IPS-18a (cell line): ENCODE data around the gene BEST1.
"Not testable (repeated sequence)": the region's sequence is repeated elsewhere in the genome, so short reads cannot be mapped to it uniquely, and the experiment has no call there.

ENCODE experiments used
- H3K27ac ChIP-seq: one replicate; pipeline ENCODE4 v1.5.1; 2013; ENCODE audit warnings: low read length
- H3K27me3 ChIP-seq: one replicate; pipeline ENCODE4 v1.6.1; 2013; ENCODE audit warnings: mild to moderate bottlenecking, low read length; ENCODE audit not compliant: control insufficient read depth, insufficient read depth
- H3K36me3 ChIP-seq: one replicate; pipeline ENCODE4 v1.6.1; 2013; ENCODE audit warnings: low read depth, low read length; ENCODE audit not compliant: control insufficient read depth
- H3K4me1 ChIP-seq: one replicate; pipeline ENCODE4 v1.6.1; 2013; ENCODE audit warnings: low read depth, low read length; ENCODE audit not compliant: control insufficient read depth
- H3K4me3 ChIP-seq: one replicate; pipeline ENCODE4 v1.5.1; 2013; ENCODE audit warnings: low read length
- H3K9ac ChIP-seq: one replicate; pipeline ENCODE4 v1.6.1; 2013; ENCODE audit warnings: mild to moderate bottlenecking, low read length, moderate library complexity
- H3K9me3 ChIP-seq: one replicate; pipeline ENCODE4 v1.6.1; 2013; ENCODE audit warnings: low read depth, low read length; ENCODE audit not compliant: control insufficient read depth

BEST1 gene

GRCh38 chr11:61961570-61962212 lies 11.5 kb downstream of the BEST1 start:
- Histone ChIP-seq H3K27ac (no peak overlapping the region), H3K36me3 (peaks cover 27% of the 10 kb centered on the region), H3K4me3 (no peak overlapping the region), H3K27me3 (no peaks in the 10 kb centered on the region), H3K4me1 (no peaks in the 10 kb centered on the region), H3K9me3 (no peaks in the 10 kb centered on the region), H3K9ac (no peak overlapping the region)

GRCh38 chr11:61962213-61963015 lies 12.3 kb downstream of the BEST1 start:
- no peaks in the 10 kb centered on the region for H3K4me1 ChIP-seq
- H3K27ac ChIP-seq = no peak overlapping the region
- H3K9me3 ChIP-seq = no peaks in the 10 kb centered on the region
- no peak overlapping the region for H3K4me3 ChIP-seq
- H3K27me3 ChIP-seq = no peaks in the 10 kb centered on the region
- H3K9ac ChIP-seq = no peak overlapping the region
- H3K36me3 ChIP-seq = peaks cover 27% of the 10 kb centered on the region

- H3K4me1 ChIP-seq = no peaks in the 10 kb centered on the region
- no peak overlapping the region for H3K9ac ChIP-seq
- H3K36me3 ChIP-seq = peaks cover 27% of the 10 kb centered on the region
- H3K27me3 ChIP-seq = no peaks in the 10 kb centered on the region
- no peaks in the 10 kb centered on the region for H3K9me3 ChIP-seq
- no peak overlapping the region for H3K4me3 ChIP-seq
- no peak overlapping the region for H3K27ac ChIP-seq
These were observed 12.8 kb downstream of the BEST1 start for GRCh38 chr11:61963016-61963281.

GRCh38 chr11:61963282-61964057 lies 13.3 kb downstream of the BEST1 start:
- H3K4me3 ChIP-seq = no peak overlapping the region
- no peak overlapping the region for H3K27ac ChIP-seq
- H3K9me3 ChIP-seq = no peaks in the 10 kb centered on the region
- H3K4me1 ChIP-seq = peaks cover 3% of the 10 kb centered on the region
- no peak overlapping the region for H3K9ac ChIP-seq
- H3K36me3 ChIP-seq = peaks cover 27% of the 10 kb centered on the region
- no peaks in the 10 kb centered on the region for H3K27me3 ChIP-seq

GRCh38 chr11:61964058-61964665 lies 14.0 kb downstream of the BEST1 start:
- Histone ChIP-seq H3K9ac (no peak overlapping the region), H3K36me3 (peaks cover 27% of the 10 kb centered on the region), H3K27me3 (no peaks in the 10 kb centered on the region), H3K9me3 (no peaks in the 10 kb centered on the region), H3K4me1 (peaks cover 7% of the 10 kb centered on the region), H3K27ac (no peak overlapping the region), H3K4me3 (no peak overlapping the region)

GRCh38 chr11:61964666-61965271 lies 14.6 kb downstream of the BEST1 start:
- not testable (repeated sequence) for H3K27ac ChIP-seq, H3K4me3 ChIP-seq, H3K27me3 ChIP-seq, H3K9me3 ChIP-seq, H3K9ac ChIP-seq, H3K4me1 ChIP-seq
- H3K36me3 ChIP-seq = peaks cover 27% of the 10 kb centered on the region

GRCh38 chr11:61966734-61967115 lies 16.6 kb downstream of the BEST1 start:
- Histone ChIP-seq H3K4me3 (peak overlapping the region; percentile 87), H3K27me3 (no peaks in the 10 kb centered on the region), H3K27ac (peak overlapping the region; percentile 31), H3K9ac (peak overlapping the region; percentile 86), H3K4me1 (peaks cover 17% of the 10 kb centered on the region), H3K36me3 (peaks cover 27% of the 10 kb centered on the region), H3K9me3 (no peaks in the 10 kb centered on the region)

GRCh38 chr11:61967116-61967923 lies 17.2 kb downstream of the BEST1 start, which contains the start of gene FTH1:
Gene FTH1, minus strand, starts transcription at chr11:61967634. Its CDS starts 209 bp downstream, at chr11:61967425.
- Histone ChIP-seq H3K9me3 (no peaks in the 10 kb centered on the region), H3K36me3 (peaks cover 27% of the 10 kb centered on the region), H3K4me3 (peak within 1 kb of the TSS; percentile 87), H3K27me3 (no peaks in the 10 kb centered on the region), H3K9ac (peak within 1 kb of the TSS; percentile 86), H3K4me1 (peaks cover 21% of the 10 kb centered on the region), H3K27ac (peak within 1 kb of the TSS; percentile 84)

GRCh38 chr11:61967924-61968757 lies 18.0 kb downstream of the BEST1 start:
- Histone ChIP-seq H3K4me1 (peaks cover 28% of the 10 kb centered on the region), H3K36me3 (peaks cover 26% of the 10 kb centered on the region)

GRCh38 chr11:61968758-61969390 lies 18.7 kb downstream of the BEST1 start:
- peaks cover 28% of the 10 kb centered on the region for H3K4me1 ChIP-seq
- H3K36me3 ChIP-seq = peaks cover 19% of the 10 kb centered on the region
- H3K27me3 ChIP-seq = no peaks in the 10 kb centered on the region
- H3K9ac ChIP-seq = peak overlapping the region; percentile 86
- peak overlapping the region; percentile 87 for H3K4me3 ChIP-seq
- no peaks in the 10 kb centered on the region for H3K9me3 ChIP-seq
- H3K27ac ChIP-seq = peak overlapping the region; percentile 84

More at GRCh38 chr11:61967924-61968757, 18.0 kb downstream of the BEST1 start:
- peak overlapping the region; percentile 87 for H3K4me3 ChIP-seq
- H3K9ac ChIP-seq = peak overlapping the region; percentile 86
- H3K9me3 ChIP-seq = no peaks in the 10 kb centered on the region
- H3K27ac ChIP-seq = peak overlapping the region; percentile 84
- no peaks in the 10 kb centered on the region for H3K27me3 ChIP-seq
